SK-N-SH treated with all-trans-retinoic acid at 6 μM for 48 hours (cell line): ENCODE data around the gene CMC1.

Experiments used
- ATAC-seq: fragments of 200-7000 bp; cut with Tn5 transposase; 3 replicates; pipeline ENCODE4 v1.9.1; 2020; ENCODE audit warnings: mild to moderate bottlenecking, moderate library complexity
- ARNTL ChIP-seq: fragments of 450-650 bp; formaldehyde crosslinking; IDR thresholded peaks from 2 replicates; pipeline ENCODE4 v1.5.0; 2020; ENCODE audit warnings: low read depth, mild to moderate bottlenecking, moderate library complexity, borderline replicate concordance
- BACH2 ChIP-seq: fragments of 250-450 bp; sonication (Bioruptor Pico); IDR thresholded peaks from 2 replicates; pipeline ENCODE4 v1.9.0; 2021; ENCODE audit warnings: mild to moderate bottlenecking, borderline replicate concordance
- CSDC2 ChIP-seq: fragments of 250-450 bp; sonication (Bioruptor Pico); IDR thresholded peaks from 2 replicates; pipeline ENCODE4 v1.5.0; 2020; ENCODE audit warnings: mild to moderate bottlenecking, moderate library complexity
- ESRRG ChIP-seq: fragments of 250-450 bp; sonication (Bioruptor Pico); IDR thresholded peaks from 2 replicates; pipeline ENCODE4 v1.6.1; 2021; ENCODE audit warnings: mild to moderate bottlenecking
- GLIS3 ChIP-seq: fragments of 250-450 bp; sonication (Bioruptor Pico); IDR thresholded peaks from 2 replicates; pipeline ENCODE4 v1.5.0; 2020; ENCODE audit warnings: mild to moderate bottlenecking, moderate library complexity
- ISL1 ChIP-seq: fragments of 250-450 bp; sonication (Bioruptor Pico); IDR thresholded peaks from 2 replicates; pipeline ENCODE4 v2.1.2; 2022; ENCODE audit warnings: mild to moderate bottlenecking, moderate library complexity
- OSR1 ChIP-seq: fragments of 250-450 bp; sonication (Bioruptor Pico); IDR thresholded peaks from 2 replicates; pipeline ENCODE4 v1.8.0; 2022; ENCODE audit warnings: moderate library complexity, mild to moderate bottlenecking, inconsistent platforms
- PATZ1 ChIP-seq: fragments of 250-450 bp; sonication (Bioruptor Pico); IDR thresholded peaks from 2 replicates; pipeline ENCODE4 v1.8.0; 2020; ENCODE audit warnings: mild to moderate bottlenecking, moderate library complexity, borderline replicate concordance
- POU6F1 ChIP-seq: fragments of 250-450 bp; sonication (Bioruptor Pico); IDR thresholded peaks from 2 replicates; pipeline ENCODE4 v1.8.0; 2021; ENCODE audit warnings: low read depth, mild to moderate bottlenecking, moderate library complexity, borderline replicate concordance
- PPARA ChIP-seq: fragments of 250-450 bp; sonication (Bioruptor Pico); IDR thresholded peaks from 2 replicates; pipeline ENCODE4 v1.5.0; 2020; ENCODE audit warnings: mild to moderate bottlenecking, borderline replicate concordance
- RARB ChIP-seq: fragments of 250-450 bp; sonication (Bioruptor Pico); IDR thresholded peaks from 2 replicates; pipeline ENCODE4 v1.8.0; 2021; ENCODE audit warnings: mild to moderate bottlenecking, moderate library complexity
- TCF4 ChIP-seq: fragments of 250-450 bp; sonication (Bioruptor Pico); IDR thresholded peaks from 2 replicates; pipeline ENCODE4 v1.8.0; 2021; ENCODE audit warnings: mild to moderate bottlenecking, moderate library complexity, borderline replicate concordance
- TOX ChIP-seq: fragments of 250-450 bp; sonication (Bioruptor Pico); IDR thresholded peaks from 2 replicates; pipeline ENCODE4 v1.8.0; 2021; ENCODE audit warnings: mild to moderate bottlenecking, moderate library complexity, borderline replicate concordance
- TSHZ2 ChIP-seq: fragments of 250-450 bp; sonication (Bioruptor Pico); IDR thresholded peaks from 2 replicates; pipeline ENCODE4 v1.5.0; 2020; ENCODE audit warnings: mild to moderate bottlenecking, moderate library complexity
- ZC3H10 ChIP-seq: fragments of 250-450 bp; sonication (Bioruptor Pico); IDR thresholded peaks from 2 replicates; pipeline ENCODE4 v1.5.1; 2021; ENCODE audit warnings: mild to moderate bottlenecking, moderate library complexity
- ZFP3 ChIP-seq: fragments of 250-450 bp; sonication (Bioruptor Pico); IDR thresholded peaks from 2 replicates; pipeline ENCODE4 v1.5.0; 2020; ENCODE audit warnings: mild to moderate bottlenecking, moderate library complexity
- ZFP30 ChIP-seq: fragments of 450-650 bp; formaldehyde crosslinking; IDR thresholded peaks from 2 replicates; pipeline ENCODE4 v1.5.0; 2022; ENCODE audit warnings: mild to moderate bottlenecking, moderate library complexity
- ZNF565 ChIP-seq: fragments of 450-650 bp; formaldehyde crosslinking; conservative IDR thresholded peaks from 2 replicates; pipeline ENCODE4 v1.5.0; 2020; ENCODE audit warnings: low read depth, mild to moderate bottlenecking, moderate library complexity
- ZNF70 ChIP-seq: fragments of 450-650 bp; formaldehyde crosslinking; IDR thresholded peaks from 2 replicates; pipeline ENCODE4 v1.5.0; 2020; ENCODE audit warnings: mild to moderate bottlenecking, moderate library complexity
- ZNF8 ChIP-seq: fragments of 450-650 bp; formaldehyde crosslinking; IDR thresholded peaks from 2 replicates; pipeline ENCODE4 v1.5.0; 2020; ENCODE audit warnings: mild to moderate bottlenecking, moderate library complexity
- TF ChIP-seq, protein P1 (sequence below): fragments of 250-450 bp; sonication (Bioruptor Pico); IDR thresholded peaks from 2 replicates; pipeline ENCODE4 v1.5.1; 2021; ENCODE audit warnings: mild to moderate bottlenecking, moderate library complexity

Gene CMC1

DNA sequence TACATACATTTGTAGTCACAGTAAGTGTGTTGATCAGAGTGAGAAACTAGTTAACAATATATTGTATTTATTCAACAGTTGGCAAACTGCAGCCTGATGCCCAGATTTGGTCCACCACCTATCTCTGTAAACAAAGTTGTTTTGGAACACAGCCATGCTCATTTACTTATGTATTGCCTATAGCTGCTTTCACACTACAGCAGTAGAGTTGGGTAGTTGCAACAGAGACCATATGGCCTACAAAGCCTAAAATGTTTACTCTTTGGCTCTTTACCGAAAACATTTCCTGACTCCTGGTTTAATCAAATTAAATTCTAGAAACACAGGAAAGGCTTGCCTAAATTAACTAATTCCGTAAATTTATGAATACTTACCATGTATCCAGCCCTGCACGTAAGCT, 39.4 kb downstream of the CMC1 start:
- TF ChIP-seq PATZ1 (CRISPR knock-in tag) (no peak), BACH2 (CRISPR knock-in tag) (no peak), PPARA (no peak), ZNF565 (CRISPR knock-in tag) (no peak), ISL1 (CRISPR knock-in tag) (no peak), ZC3H10 (no peak), OSR1 (CRISPR knock-in tag) (no peak), RARB (CRISPR knock-in tag) (no peak), TSHZ2 (CRISPR knock-in tag) (no peak), ZNF8 (CRISPR knock-in tag) (no peak), ARNTL (no peak), GLIS3 (CRISPR knock-in tag) (no peak), TOX (CRISPR knock-in tag) (no peak)
- TF ChIP-seq, protein P1, sequence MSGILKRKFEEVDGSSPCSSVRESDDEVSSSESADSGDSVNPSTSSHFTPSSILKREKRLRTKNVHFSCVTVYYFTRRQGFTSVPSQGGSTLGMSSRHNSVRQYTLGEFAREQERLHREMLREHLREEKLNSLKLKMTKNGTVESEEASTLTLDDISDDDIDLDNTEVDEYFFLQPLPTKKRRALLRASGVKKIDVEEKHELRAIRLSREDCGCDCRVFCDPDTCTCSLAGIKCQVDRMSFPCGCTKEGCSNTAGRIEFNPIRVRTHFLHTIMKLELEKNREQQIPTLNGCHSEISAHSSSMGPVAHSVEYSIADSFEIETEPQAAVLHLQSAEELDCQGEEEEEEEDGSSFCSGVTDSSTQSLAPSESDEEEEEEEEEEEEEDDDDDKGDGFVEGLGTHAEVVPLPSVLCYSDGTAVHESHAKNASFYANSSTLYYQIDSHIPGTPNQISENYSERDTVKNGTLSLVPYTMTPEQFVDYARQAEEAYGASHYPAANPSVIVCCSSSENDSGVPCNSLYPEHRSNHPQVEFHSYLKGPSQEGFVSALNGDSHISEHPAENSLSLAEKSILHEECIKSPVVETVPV (CRISPR knock-in tag), result no peak
- TF ChIP-seq, all 23 proteins: peak for 0
- no peak for ATAC-seq

DNA sequence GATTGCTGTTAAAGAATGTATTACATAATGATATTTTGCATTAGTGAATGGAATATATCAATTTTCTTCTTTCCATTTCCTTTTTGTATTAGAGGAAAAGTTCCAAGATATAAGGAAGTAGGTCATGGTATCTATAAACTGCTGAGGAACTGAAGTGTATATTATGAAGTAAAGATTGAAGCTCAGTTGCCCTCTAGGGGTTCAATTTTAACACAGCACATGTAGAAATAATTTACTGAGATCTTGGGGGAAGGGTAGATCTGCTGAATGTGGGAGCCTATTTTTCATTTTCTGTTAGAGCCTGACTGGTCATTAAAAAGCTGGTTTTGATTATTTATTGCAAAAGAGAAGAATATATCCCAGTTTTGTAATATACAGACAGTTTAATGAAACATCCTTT, 45.2 kb downstream of the CMC1 start:
- ATAC-seq, result peak; percentile 97
- TF ChIP-seq ZNF70 (CRISPR knock-in tag) (no peak), TCF4 (CRISPR knock-in tag) (no peak), PPARA (no peak), RARB (CRISPR knock-in tag) (no peak), ZFP30 (CRISPR knock-in tag) (no peak), ISL1 (CRISPR knock-in tag) (no peak), ESRRG (CRISPR knock-in tag) (no peak), ZNF8 (CRISPR knock-in tag) (no peak), BACH2 (CRISPR knock-in tag) (no peak), POU6F1 (CRISPR knock-in tag) (no peak), CSDC2 (no peak), ZC3H10 (no peak), TOX (CRISPR knock-in tag) (no peak)
- TF ChIP-seq, protein P1 (CRISPR knock-in tag), result no peak

DNA sequence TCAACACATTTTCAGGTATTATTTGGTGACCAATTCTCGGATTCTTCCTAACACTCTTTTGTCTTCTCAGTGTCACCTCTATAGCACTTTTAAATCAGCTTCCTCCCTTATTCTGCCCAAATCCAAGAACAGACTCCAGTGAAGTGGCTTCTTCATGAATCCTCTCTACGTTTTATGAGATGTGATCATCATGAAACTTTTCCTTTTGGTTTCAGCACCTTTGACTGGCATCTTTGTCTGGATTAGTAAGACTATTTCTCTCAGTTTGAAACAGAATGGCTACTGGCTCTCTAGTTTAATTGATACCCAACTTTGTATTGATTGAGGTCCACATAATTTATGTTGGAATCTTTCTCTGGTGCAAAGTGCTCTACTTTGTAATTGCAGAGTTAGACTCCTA, 45.6 kb downstream of the CMC1 start:
- ATAC-seq, result no peak
- TF ChIP-seq ZNF8 (CRISPR knock-in tag) (no peak), PPARA (no peak), ZFP3 (no peak), PATZ1 (CRISPR knock-in tag) (no peak), ESRRG (CRISPR knock-in tag) (no peak), ZFP30 (CRISPR knock-in tag) (no peak), TSHZ2 (CRISPR knock-in tag) (no peak), BACH2 (CRISPR knock-in tag) (no peak), ZNF70 (CRISPR knock-in tag) (no peak), OSR1 (CRISPR knock-in tag) (no peak), POU6F1 (CRISPR knock-in tag) (no peak)
